SW 1271 (cell line): ENCODE data around the gene TMOD1.
"Not testable (repeated sequence)": the region's sequence is repeated elsewhere in the genome, so short reads cannot be mapped to it uniquely, and the experiment has no call there.

Source experiments
- DNase-seq, 2 experiments: peaks; one replicate each; lab custom pipeline; 2025; lab: John Stamatoyannopoulos, UW

The TMOD1 gene

GRCh38 chr9:97567894-97568202, 66.4 kb downstream of the TMOD1 start:
- no peak for DNase-seq

GRCh38 chr9:97568461-97569275, 67.2 kb downstream of the TMOD1 start:
- DNase-seq: no peak

- no peak for DNase-seq
These were observed 69.4 kb downstream of the TMOD1 start for GRCh38 chr9:97570899-97571298.

GRCh38 chr9:97571664-97572063, 70.2 kb downstream of the TMOD1 start:
- DNase-seq: no peak

- DNase-seq: no peak
These were observed 70.9 kb downstream of the TMOD1 start for GRCh38 chr9:97572196-97572891.

- DNase-seq: no peak
These were observed 71.5 kb downstream of the TMOD1 start for GRCh38 chr9:97572892-97573365.

GRCh38 chr9:97573482-97574073, 72.1 kb downstream of the TMOD1 start:
- DNase-seq: no peak

GRCh38 chr9:97574101-97574571, 72.7 kb downstream of the TMOD1 start:
- not testable (repeated sequence) for DNase-seq

- DNase-seq: not testable (repeated sequence)
These were observed 73.6 kb downstream of the TMOD1 start for GRCh38 chr9:97574921-97575672.

- DNase-seq: no peak
These were observed 74.3 kb downstream of the TMOD1 start for GRCh38 chr9:97575673-97576200.

GRCh38 chr9:97577051-97577450, 75.6 kb downstream of the TMOD1 start:
- no peak for DNase-seq

- no peak for DNase-seq
These were observed 77.4 kb downstream of the TMOD1 start for GRCh38 chr9:97578846-97579245.

- DNase-seq: no peak
These were observed 78.4 kb downstream of the TMOD1 start for GRCh38 chr9:97579914-97580313.

- DNase-seq: not testable (repeated sequence)
These were observed 80.1 kb downstream of the TMOD1 start for GRCh38 chr9:97581590-97581989.

GRCh38 chr9:97584778-97585177, 83.3 kb downstream of the TMOD1 start:
- DNase-seq: not testable (repeated sequence)

- not testable (repeated sequence) for DNase-seq
These were observed 85.4 kb downstream of the TMOD1 start for GRCh38 chr9:97586909-97587308.

- DNase-seq: no peak
These were observed 90.1 kb downstream of the TMOD1 start for GRCh38 chr9:97591535-97591934.

GRCh38 chr9:97592126-97592525, 90.7 kb downstream of the TMOD1 start:
- no peak for DNase-seq

- no peak for DNase-seq
These were observed 92.5 kb downstream of the TMOD1 start for GRCh38 chr9:97593960-97594359.

GRCh38 chr9:97594381-97594921, 93.0 kb downstream of the TMOD1 start:
- no peak for DNase-seq

GRCh38 chr9:97596906-97597305, 95.4 kb downstream of the TMOD1 start:
- DNase-seq: no peak
